ENCODE measurements around the gene CBFB.

The CBFB gene

DNA sequence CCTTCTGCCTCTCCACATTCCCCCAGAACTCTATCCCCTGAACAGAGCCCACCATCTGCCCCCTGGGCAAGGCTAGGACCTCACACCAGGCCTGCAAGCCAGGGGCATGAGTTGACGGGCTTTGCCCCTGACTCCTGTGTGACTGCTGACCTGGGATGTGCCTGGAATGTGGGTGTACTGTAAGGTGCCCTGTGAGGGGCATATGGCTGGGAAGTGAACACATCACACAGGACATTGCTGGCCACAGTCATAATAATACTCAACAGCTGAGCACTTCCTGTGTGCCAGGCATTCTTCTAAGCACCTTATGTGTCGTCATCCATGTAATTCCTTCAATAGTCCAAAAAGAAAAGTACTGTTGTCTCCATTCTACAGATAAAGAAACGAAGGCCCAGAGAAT is 27.2 kb upstream of the CBFB start:
- no peak for TF ChIP-seq CTCF (IDR thresholded peaks at IDR 0.05; ENCODE audit: poor library complexity, severe bottlenecking)
- Histone ChIP-seq H3K9me3 (ENCODE audit: severe bottlenecking) (no peaks in the 10 kb centered on the region), H3K27ac (ENCODE audit: poor library complexity, severe bottlenecking) (no peak overlapping the region), H3K36me3 (ENCODE audit: low read depth) (no peaks in the 10 kb centered on the region), H3K4me1 (ENCODE audit: insufficient read depth, poor library complexity, severe bottlenecking) (peaks cover 7% of the 10 kb centered on the region), H3K27me3 (ENCODE audit: insufficient read depth, poor library complexity, severe bottlenecking) (no peaks in the 10 kb centered on the region), H3K4me3 (ENCODE audit: severe bottlenecking) (no peak overlapping the region)
- DNase-seq (ENCODE audit: low spot score) (no peak), ATAC-seq (ENCODE audit: low read depth) (peak; percentile 25; the same call in 1 of the 3 replicates)

DNA sequence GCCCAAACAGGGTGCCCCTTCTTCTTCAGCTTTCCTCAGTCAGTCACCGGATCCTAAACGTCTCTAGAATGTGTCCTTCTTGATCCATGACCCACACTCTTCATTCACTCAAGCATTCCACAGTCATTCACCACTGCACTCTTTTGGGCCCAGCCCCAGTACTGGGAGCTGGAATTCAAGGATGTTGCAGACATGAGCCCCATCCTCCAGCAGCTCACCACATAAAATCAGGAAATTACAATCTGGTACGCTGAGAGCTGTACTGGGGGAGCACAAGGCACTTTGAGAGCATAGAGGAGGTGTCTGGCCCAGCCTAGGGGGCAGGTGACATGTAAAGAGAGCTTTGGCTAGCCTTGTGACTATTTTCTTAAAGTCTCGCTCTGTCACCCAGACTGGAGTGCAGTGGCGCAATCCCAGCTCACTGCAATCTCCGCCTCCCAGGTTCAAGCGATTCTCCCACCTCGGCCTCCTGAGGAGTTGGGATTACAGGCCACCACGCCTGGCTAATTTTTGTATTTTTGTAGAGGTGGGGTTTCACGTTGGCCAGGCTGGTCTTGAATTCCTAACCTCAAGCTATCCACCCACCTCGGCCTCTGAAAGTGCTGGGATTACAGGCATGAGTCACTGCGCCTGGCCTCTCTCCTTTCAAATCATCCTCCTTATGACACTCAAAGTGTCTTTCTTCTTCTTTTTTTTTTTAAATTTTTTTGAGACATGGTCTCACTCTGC is 21.9 kb upstream of the CBFB start:
- Histone ChIP-seq H3K36me3 (ENCODE audit: low read depth) (no peaks in the 10 kb centered on the region), H3K4me1 (ENCODE audit: insufficient read depth, poor library complexity, severe bottlenecking) (no peaks in the 10 kb centered on the region), H3K27me3 (ENCODE audit: insufficient read depth, poor library complexity, severe bottlenecking) (no peaks in the 10 kb centered on the region), H3K27ac (ENCODE audit: poor library complexity, severe bottlenecking) (no peak overlapping the region), H3K9me3 (ENCODE audit: severe bottlenecking) (no peaks in the 10 kb centered on the region), H3K4me3 (ENCODE audit: severe bottlenecking) (no peak overlapping the region)
- DNase-seq (ENCODE audit: low spot score) (no peak), ATAC-seq (ENCODE audit: low read depth) (peak; percentile 30; the same call in 1 of the 3 replicates)
- no peak for TF ChIP-seq CTCF (IDR thresholded peaks at IDR 0.05; ENCODE audit: poor library complexity, severe bottlenecking)

DNA sequence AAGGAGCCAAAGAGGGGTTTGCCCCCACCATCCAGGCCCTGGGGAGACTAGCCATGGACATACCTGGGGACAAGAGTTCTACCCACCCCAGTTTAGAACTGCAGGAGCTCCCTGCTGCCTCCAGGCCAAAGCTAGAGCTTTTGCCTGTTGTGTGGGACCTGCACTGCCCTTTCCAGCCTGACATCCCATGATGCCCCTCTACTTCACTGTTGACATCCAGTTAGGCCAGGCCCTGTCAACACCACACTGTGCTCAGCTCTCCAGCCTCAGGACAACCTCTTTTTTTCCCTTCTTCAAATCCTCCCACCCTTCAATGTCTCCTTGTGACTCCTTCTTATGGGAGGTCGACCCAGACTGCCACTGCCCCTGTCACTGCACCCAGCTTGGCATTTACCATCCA is 19.8 kb upstream of the CBFB start:
- Histone ChIP-seq H3K27me3 (ENCODE audit: insufficient read depth, poor library complexity, severe bottlenecking) (no peaks in the 10 kb centered on the region), H3K9me3 (ENCODE audit: severe bottlenecking) (no peaks in the 10 kb centered on the region), H3K4me3 (ENCODE audit: severe bottlenecking) (no peak overlapping the region), H3K27ac (ENCODE audit: poor library complexity, severe bottlenecking) (no peak overlapping the region), H3K4me1 (ENCODE audit: insufficient read depth, poor library complexity, severe bottlenecking) (no peaks in the 10 kb centered on the region), H3K36me3 (ENCODE audit: low read depth) (no peaks in the 10 kb centered on the region)
- ATAC-seq (ENCODE audit: low read depth), result no peak
- no peak for TF ChIP-seq CTCF (IDR thresholded peaks at IDR 0.05; ENCODE audit: poor library complexity, severe bottlenecking)
- DNase-seq (ENCODE audit: low spot score), result no peak

DNA sequence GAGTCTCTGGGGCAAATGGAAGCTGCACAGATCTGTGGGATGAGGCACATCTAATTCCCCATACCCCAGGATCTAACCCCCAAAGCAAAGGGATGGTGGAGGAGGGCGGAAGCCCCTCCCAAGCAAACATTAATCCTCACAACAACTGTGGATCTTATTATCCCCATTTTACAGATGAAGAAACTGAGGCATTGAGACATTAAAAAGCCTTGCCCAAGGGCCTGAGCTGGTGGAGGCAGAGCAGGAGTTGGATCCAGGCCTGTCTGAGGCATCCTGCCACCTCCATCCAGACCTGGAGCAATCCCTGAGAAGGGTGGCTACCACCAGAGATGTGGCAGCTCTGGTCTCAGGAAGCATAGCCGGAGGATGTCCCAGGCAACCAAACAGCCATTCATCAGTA is 17.7 kb upstream of the CBFB start:
- DNase-seq (ENCODE audit: low spot score) (no peak), ATAC-seq (ENCODE audit: low read depth) (no peak)
- no peak for TF ChIP-seq CTCF (IDR thresholded peaks at IDR 0.05; ENCODE audit: poor library complexity, severe bottlenecking)
- H3K9me3 ChIP-seq (ENCODE audit: severe bottlenecking), result no peaks in the 10 kb centered on the region
- no peaks in the 10 kb centered on the region for H3K36me3 ChIP-seq (ENCODE audit: low read depth)
- H3K4me3 ChIP-seq (ENCODE audit: severe bottlenecking), result no peak overlapping the region
- no peak overlapping the region for H3K27ac ChIP-seq (ENCODE audit: poor library complexity, severe bottlenecking)
- no peaks in the 10 kb centered on the region for H3K27me3 ChIP-seq (ENCODE audit: insufficient read depth, poor library complexity, severe bottlenecking)
- no peaks in the 10 kb centered on the region for H3K4me1 ChIP-seq (ENCODE audit: insufficient read depth, poor library complexity, severe bottlenecking)

- DNase-seq (ENCODE audit: low spot score) (no peak), ATAC-seq (ENCODE audit: low read depth) (no peak)
- H3K27ac ChIP-seq (ENCODE audit: poor library complexity, severe bottlenecking), result no peak overlapping the region
- H3K4me3 ChIP-seq (ENCODE audit: severe bottlenecking), result peak overlapping the region; percentile 34
- TF ChIP-seq CTCF (IDR thresholded peaks at IDR 0.05; ENCODE audit: poor library complexity, severe bottlenecking), result no peak
- no peaks in the 10 kb centered on the region for H3K27me3 ChIP-seq (ENCODE audit: insufficient read depth, poor library complexity, severe bottlenecking)
- no peaks in the 10 kb centered on the region for H3K4me1 ChIP-seq (ENCODE audit: insufficient read depth, poor library complexity, severe bottlenecking)
- no peaks in the 10 kb centered on the region for H3K9me3 ChIP-seq (ENCODE audit: severe bottlenecking)
- no peaks in the 10 kb centered on the region for H3K36me3 ChIP-seq (ENCODE audit: low read depth)
Observed at GRCh38 chr16:67013233-67013822, 15.6 kb upstream of the CBFB start.

All from RWPE2 (cell line).